B cell (primary cell): ENCODE measurements around the gene APOB. TPM values are rescaled to one million over a fixed set of nuclear protein-coding genes. Genes with fewer than 3 reads are reported as not detected.

Source experiments
- ATAC-seq: fragments of 200-7000 bp; cut with Tn5 transposase; one replicate; pipeline ENCODE4 v1.10.0; 2021; ENCODE audit warnings: low read depth, mild to moderate bottlenecking, moderate number of reproducible peaks, moderate library complexity
- CTCF ChIA-PET: fragments of 350-600 bp; sonication (Branson Sonifier 250); formaldehyde crosslinking; loops from one replicate; lab custom pipeline; 2021; ENCODE audit warnings: antibody characterized with exemption, inconsistent platforms; lab: Charles Lee
- POLR2A ChIA-PET: fragments of 350-600 bp; sonication (Branson Sonifier 250); formaldehyde crosslinking; loops from one replicate; lab custom pipeline; 2021; ENCODE audit warnings: antibody characterized with exemption; lab: Charles Lee
- DNase-seq: peaks from one replicate; pipeline ENCODE4 v3.0.0; 2013
- H2AFZ ChIP-seq: 2 replicates; pipeline ENCODE4 v1.6.1; 2012; ENCODE audit warnings: mild to moderate bottlenecking, low read depth, low read length; ENCODE audit not compliant: insufficient read depth, poor library complexity, severe bottlenecking
- H3K27ac ChIP-seq, 2 donors: 1 replicate in 1 of 2; 2 replicates in 1 of 2; pipeline ENCODE4 v1.5.1; 2012 to 2013; ENCODE audit warnings: low read length in 2 of 2, mild to moderate bottlenecking in 2 of 2, moderate library complexity in 1 of 2
- H3K27me3 ChIP-seq, 4 experiments: fragments of 200-600 bp in 1 of 4; sonication (generic) in 1 of 4; replicated peaks in 1 of 4; 1 replicate in 2 of 4; 2 replicates in 2 of 4; pipeline versions ENCODE4 v1.6.1 to v1.7.0; 2013 to 2016; ENCODE audit warnings: low read length in 3 of 4, mild to moderate bottlenecking in 2 of 4, mixed read lengths in 1 of 4, moderate library complexity in 1 of 4; ENCODE audit not compliant: insufficient read depth in 4 of 4, control insufficient read depth in 3 of 4; ENCODE audit errors: control extremely low read depth in 1 of 4
- H3K36me3 ChIP-seq, 2 experiments: replicated peaks in 1 of 2; 1 replicate in 1 of 2; 2 replicates in 1 of 2; pipeline versions ENCODE4 v1.6.1 to v1.7.1; 2013; ENCODE audit warnings: low read length in 1 of 2; ENCODE audit not compliant: insufficient read depth in 2 of 2, control insufficient read depth in 1 of 2; ENCODE audit errors: control extremely low read depth in 1 of 2, extremely low read depth in 1 of 2
- H3K4me1 ChIP-seq, 2 donors: fragments of 200-600 bp in 1 of 2; sonication (generic) in 1 of 2; 1 replicate in 1 of 2; 2 replicates in 1 of 2; pipeline versions ENCODE4 v1.5.1 to v1.6.1; 2013 to 2017; ENCODE audit warnings: low read length in 2 of 2; ENCODE audit not compliant: control insufficient read depth in 2 of 2, insufficient read depth in 2 of 2
- H3K4me2 ChIP-seq: replicated peaks from 2 replicates; pipeline ENCODE3; 2012; ENCODE audit warnings: mild to moderate bottlenecking, low read depth, low read length; ENCODE audit not compliant: poor library complexity, severe bottlenecking
- H3K4me3 ChIP-seq, 5 experiments: fragments of 200-600 bp in 1 of 5; sonication (generic) in 1 of 5; 1 replicate in 3 of 5; 2 replicates in 2 of 5; pipeline versions ENCODE4 v1.5.1 to v1.7.0; 2011 to 2016; ENCODE audit warnings: low read length in 4 of 5, mild to moderate bottlenecking in 4 of 5, low read depth in 2 of 5, control low read depth in 1 of 5, moderate library complexity in 1 of 5; ENCODE audit not compliant: insufficient read depth in 1 of 5; ENCODE audit errors: control extremely low read depth in 1 of 5, extremely low read depth in 1 of 5
- H3K79me2 ChIP-seq: fragments of 200-600 bp; sonication (generic); one replicate; pipeline ENCODE4 v1.6.0; 2016; ENCODE audit warnings: low read length; ENCODE audit not compliant: control insufficient read depth, insufficient read depth
- H3K9ac ChIP-seq: fragments of 200-600 bp; sonication (generic); 2 replicates; pipeline ENCODE4 v1.6.1; 2017; ENCODE audit warnings: mild to moderate bottlenecking, low read length, moderate library complexity
- H3K9me3 ChIP-seq, 3 donors: one replicate each; pipeline versions ENCODE4 v1.6.1 to v1.7.1; 2013; ENCODE audit warnings: low read length in 2 of 3; ENCODE audit not compliant: control insufficient read depth in 2 of 3, insufficient read depth in 1 of 3; ENCODE audit errors: control extremely low read depth in 1 of 3
- H4K20me1 ChIP-seq: 2 replicates; pipeline ENCODE4 v1.6.0; 2012; ENCODE audit warnings: mild to moderate bottlenecking, low read length; ENCODE audit not compliant: insufficient read depth, control insufficient read depth, poor library complexity, severe bottlenecking
- H3K27ac Mint-ChIP-seq: one replicate; pipeline ENCODE4 v1.8.0; 2021; ENCODE audit warnings: mixed read lengths
- H3K27me3 Mint-ChIP-seq: one replicate; pipeline ENCODE4 v1.8.0; 2021; ENCODE audit warnings: mixed read lengths
- H3K4me1 Mint-ChIP-seq: one replicate; pipeline ENCODE4 v1.8.0; 2021; ENCODE audit warnings: mixed read lengths
- H3K4me3 Mint-ChIP-seq: one replicate; pipeline ENCODE4 v1.8.0; 2021; ENCODE audit warnings: mixed read lengths
- H3K9me3 Mint-ChIP-seq: one replicate; pipeline ENCODE4 v1.8.0; 2022; ENCODE audit warnings: mixed read lengths; ENCODE audit not compliant: insufficient read depth
- CTCF ChIP-seq: fragments of 200-600 bp; IDR thresholded peaks from one replicate; pipeline ENCODE4 v1.8.0; 2022; ENCODE audit warnings: antibody characterized with exemption, mild to moderate bottlenecking
- EZH2 ChIP-seq: IDR thresholded peaks from 2 replicates; pipeline ENCODE4 v1.6.1; 2012; ENCODE audit warnings: borderline replicate concordance, low read depth, mild to moderate bottlenecking, moderate library complexity, low read length; ENCODE audit not compliant: insufficient read depth, poor library complexity, severe bottlenecking
- WGBS: methylation state at CpG from one replicate; pipeline ENCODE4 v1.1.5; 2013; ENCODE audit warnings: missing lambda C conversion rate; ENCODE audit not compliant: insufficient coverage; 5-methylcytosine and 5-hydroxymethylcytosine counted together
- intact Hi-C: fragments of 100-400 bp; cut with micrococcal nuclease; formaldehyde crosslinking; loops from one replicate; pipeline ENCODE4 v1.10.0; 2022
- polyA plus RNA-seq: library from polyadenylated mRNA; depleted of rRNA; stranded (reverse); fragments of >200 nt; gene quantifications from 2 replicates; pipeline ENCODE4 v1.2.3, GENCODE V29; 2012
- total RNA-seq, 2 donors: library from RNA; stranded (reverse); fragments of 120-200 nt in 1 of 2; gene quantifications; 1 replicate in 1 of 2; 2 replicates in 1 of 2; pipeline versions ENCODE4 v1.2.3 to v1.2.4, GENCODE V29; 2013 to 2022

The APOB gene
- total and polyA plus RNA-seq, 2 donors (not counting 1 experiment from before 2014, with no cell fraction given), result not detected

- ChIA-PET POLR2A (no interaction called here), CTCF (interaction anchor here (1.1 kb wide), 1 partner anchor 17 kb away, joined by 3 read pairs; no protein-coding TSS in a partner anchor)
- WGBS, result 100% methylated on average over 1 of the region's 4 CpGs
Observed at GRCh38 chr2:21039080-21039556, 4.8 kb downstream of the APOB start.

More at GRCh38 chr2:21039080-21039556, 4.8 kb downstream of the APOB start:
- intact Hi-C loops, result no loop called here
- Histone ChIP-seq H3K9me3 (peaks cover 0 to 2% (median 0%) of the 10 kb centered on the region in 3 donors), H3K4me2 (no peak overlapping the region), H3K27ac (no peak overlapping the region), H3K36me3 (no peaks in the 10 kb centered on the region), H3K79me2 (no peaks in the 10 kb centered on the region), H3K4me3 (no peak overlapping the region), H3K4me1 (peaks cover 4 to 5% of the 10 kb centered on the region in 2 donors), H2AFZ (no peak overlapping the region), H4K20me1 (no peaks in the 10 kb centered on the region), H3K27me3 (peaks cover 0 to 8% (median 0%) of the 10 kb centered on the region in 4 experiments), H3K9ac (no peak overlapping the region)
- ATAC-seq (no peak), DNase-seq (no peak)
- peaks cover 10% of the 10 kb centered on the region for H3K27me3 Mint-ChIP-seq
- TF ChIP-seq EZH2 (no peak), CTCF (no peak)
- H3K9me3 Mint-ChIP-seq, result no peaks in the 10 kb centered on the region
- peaks cover 4% of the 10 kb centered on the region for H3K4me1 Mint-ChIP-seq
- H3K27ac Mint-ChIP-seq, result no peak overlapping the region
- no peak overlapping the region for H3K4me3 Mint-ChIP-seq
